Measurements from ENCODE around the gene B3GNT3. TPM values are rescaled to one million over a fixed set of nuclear protein-coding genes. Genes with fewer than 3 reads are reported as not detected.

Gene B3GNT3
- total RNA-seq, 4 donors from 2014 or later, result 0.33 to 0.84 (median 0.62) TPM

GRCh38 chr19:17840019-17840418, 45.1 kb downstream of the B3GNT3 start:
- 79% methylated on average over 6 of the region's 6 CpGs for WGBS
- H3K27me3 ChIP-seq, result peaks cover 0 to 71% (median 3%) of the 10 kb centered on the region in 4 donors
- intact Hi-C loops (cut with DNase I), result no loop called here
- H3K27ac ChIP-seq (replicated peaks in 1 of 4), result no peak overlapping the region
- no peak for DNase-seq (ENCODE audit: extremely low spot score)
- TF ChIP-seq POLR2AphosphoS5 (IDR thresholded peaks at IDR 0.05) (no peak), POLR2A (IDR thresholded peaks at IDR 0.05; ENCODE audit: low read depth) (no peak), CTCF (IDR thresholded peaks at IDR 0.05) (no peak), EP300 (IDR thresholded peaks at IDR 0.05) (no peak)
- H3K4me1 ChIP-seq, result peaks cover 0 to 21% (median 19%) of the 10 kb centered on the region in 4 donors
- H3K4me3 ChIP-seq, result no peak overlapping the region
- no peaks in the 10 kb centered on the region for H3K9me3 ChIP-seq
- H3K36me3 ChIP-seq, result peaks cover 0 to 6% (median 2%) of the 10 kb centered on the region in 4 donors

- Histone ChIP-seq H3K4me3 (peak overlapping the region; percentile 28 to 53 (median 35)), H3K4me1 (peaks cover 0 to 23% (median 19%) of the 10 kb centered on the region in 4 donors), H3K36me3 (peaks cover 0 to 6% (median 2%) of the 10 kb centered on the region in 4 donors), H3K9me3 (no peaks in the 10 kb centered on the region), H3K27me3 (peaks cover 0 to 81% (median 7%) of the 10 kb centered on the region in 4 donors), H3K27ac (replicated peaks in 1 of 4) (no peak overlapping the region)
- no peak for DNase-seq (ENCODE audit: extremely low spot score)
- 35% methylated on average over 16 of the region's 30 CpGs for WGBS
- no peak for TF ChIP-seq CTCF (IDR thresholded peaks at IDR 0.05)
- no peak for TF ChIP-seq POLR2AphosphoS5 (IDR thresholded peaks at IDR 0.05)
- no peak for TF ChIP-seq EP300 (IDR thresholded peaks at IDR 0.05)
- no peak for TF ChIP-seq POLR2A (IDR thresholded peaks at IDR 0.05; ENCODE audit: low read depth)
- intact Hi-C loops (cut with DNase I), result no loop called here
Observed at GRCh38 chr19:17841371-17841809, 46.5 kb downstream of the B3GNT3 start.

- Histone ChIP-seq H3K4me3 (peak overlapping the region; percentile 28 to 53 (median 35)), H3K36me3 (peaks cover 0 to 6% (median 2%) of the 10 kb centered on the region in 4 donors), H3K27me3 (peaks cover 0 to 87% (median 13%) of the 10 kb centered on the region in 4 donors), H3K9me3 (no peaks in the 10 kb centered on the region), H3K4me1 (peaks cover 0 to 28% (median 19%) of the 10 kb centered on the region in 4 donors), H3K27ac (replicated peaks in 1 of 4) (peak overlapping the region in 2 of 4 donors; percentile 13 to 43)
- WGBS, result 35% methylated on average over 25 of the region's 56 CpGs
- intact Hi-C loops (cut with DNase I), result no loop called here
- DNase-seq (ENCODE audit: extremely low spot score), result no peak
- TF ChIP-seq POLR2A (IDR thresholded peaks at IDR 0.05; ENCODE audit: low read depth) (no peak), POLR2AphosphoS5 (IDR thresholded peaks at IDR 0.05) (no peak), CTCF (IDR thresholded peaks at IDR 0.05) (no peak), EP300 (IDR thresholded peaks at IDR 0.05) (no peak)
Observed at GRCh38 chr19:17841810-17842662, 47.1 kb downstream of the B3GNT3 start.

GRCh38 chr19:17842663-17843291, 47.8 kb downstream of the B3GNT3 start:
- WGBS, result 55% methylated on average over 7 of the region's 20 CpGs
- Histone ChIP-seq H3K27ac (replicated peaks in 1 of 4) (peak overlapping the region in 2 of 4 donors; percentile 13 to 43), H3K4me3 (peak overlapping the region; percentile 28 to 53 (median 35)), H3K36me3 (peaks cover 0 to 5% (median 2%) of the 10 kb centered on the region in 4 donors), H3K4me1 (peaks cover 4 to 36% (median 23%) of the 10 kb centered on the region in 4 donors), H3K27me3 (peaks cover 0 to 92% (median 14%) of the 10 kb centered on the region in 4 donors), H3K9me3 (no peaks in the 10 kb centered on the region)
- no peak for DNase-seq (ENCODE audit: extremely low spot score)
- intact Hi-C loops (cut with DNase I), result no loop called here
- no peak for TF ChIP-seq EP300 (IDR thresholded peaks at IDR 0.05)
- TF ChIP-seq CTCF (IDR thresholded peaks at IDR 0.05), result no peak
- TF ChIP-seq POLR2A (IDR thresholded peaks at IDR 0.05; ENCODE audit: low read depth), result no peak
- TF ChIP-seq POLR2AphosphoS5 (IDR thresholded peaks at IDR 0.05), result no peak

Data from esophagus muscularis mucosa (tissue), 4 donors.